GM12873 (cell line): ENCODE data around the gene ARHGDIA.
A peak's percentile ranks its signal among the peaks of the same experiment; 100 is the strongest.

ENCODE experiments used
- CTCF ChIP-seq: IDR thresholded peaks from 2 replicates; pipeline ENCODE4 v1.5.1; 2012; ENCODE audit warnings: low read depth, mild to moderate bottlenecking, moderate library complexity, low read length, control low read depth; ENCODE audit not compliant: insufficient read depth; ENCODE audit errors: missing control alignments

The ARHGDIA gene

GRCh38 chr17:81879121-81879520 is 8.0 kb upstream of the ARHGDIA start:
- no peak for TF ChIP-seq CTCF

GRCh38 chr17:81878294-81878693 is 7.2 kb upstream of the ARHGDIA start:
- TF ChIP-seq CTCF = no peak

- TF ChIP-seq CTCF = no peak
Measured at GRCh38 chr17:81877569-81877968, 6.4 kb upstream of the ARHGDIA start.

GRCh38 chr17:81871387-81872230 is 472 bp upstream of the ARHGDIA start:
- TF ChIP-seq CTCF = peak; percentile 31

GRCh38 chr17:81870131-81870980 is 781 bp downstream of the ARHGDIA start:
- no peak for TF ChIP-seq CTCF

- peak; percentile 79 for TF ChIP-seq CTCF
Measured at GRCh38 chr17:81869221-81870130, 1.7 kb downstream of the ARHGDIA start.
